Stimulated activated CD4-positive, alpha-beta T cell treated with anti-CD3 and anti-CD28 coated beads, Interleukin-15, amount 100 ng/mL, for 1 hour (primary cell): ENCODE measurements around the gene IL17REL.
"Not testable (repeated sequence)": the region's sequence is repeated elsewhere in the genome, so short reads cannot be mapped to it uniquely, and the experiment has no call there.

ENCODE experiments used
- DNase-seq, 2 donors: peaks; one replicate each; pipeline ENCODE4 v3.0.0-alpha.2; 2020; ENCODE audit warnings: low read depth in 1 of 2, low spot score in 1 of 2

IL17REL gene

DNA sequence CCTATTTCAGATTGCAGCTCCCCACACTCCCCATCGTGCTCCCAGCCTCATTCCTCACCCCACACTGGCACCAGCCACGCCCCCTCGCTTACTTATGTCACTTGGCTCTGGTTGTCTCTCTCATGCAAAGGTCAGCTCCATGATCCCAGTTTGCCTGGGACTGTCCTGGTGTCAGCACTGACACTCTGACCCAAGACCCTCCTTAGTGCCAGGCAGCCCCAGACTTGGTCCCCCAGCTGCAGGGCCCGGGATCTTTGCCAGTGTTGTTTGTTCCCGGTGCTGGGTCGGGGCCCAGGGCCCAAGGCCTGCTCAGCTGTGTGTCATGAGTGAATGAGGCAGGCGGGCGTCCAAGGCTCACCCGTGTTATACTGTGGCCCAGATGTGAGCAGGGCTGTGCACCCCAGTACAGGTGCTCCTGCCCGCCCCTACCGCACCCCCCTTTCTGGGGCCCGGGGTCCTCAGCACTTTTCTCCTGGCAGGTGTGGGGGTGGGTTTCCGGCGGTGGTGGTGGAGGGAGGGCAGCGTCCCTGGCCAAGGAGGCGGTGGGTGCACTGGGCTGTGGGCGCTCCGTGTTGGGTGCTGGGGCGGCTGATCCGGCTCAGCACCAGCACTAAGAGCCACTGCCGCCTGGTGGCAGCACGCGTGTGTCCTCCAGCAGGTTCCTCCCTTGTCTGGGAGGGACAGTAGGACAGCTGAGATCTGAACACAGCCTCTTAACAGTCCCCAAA lies 19.5 kb downstream of the IL17REL start:
- peak; percentile 48 to 58 for DNase-seq

GRCh38 chr22:49991907-49992533 lies 20.5 kb downstream of the IL17REL start:
- no peak for DNase-seq

- no peak for DNase-seq
These were observed 21.4 kb downstream of the IL17REL start for GRCh38 chr22:49991167-49991566.

DNA sequence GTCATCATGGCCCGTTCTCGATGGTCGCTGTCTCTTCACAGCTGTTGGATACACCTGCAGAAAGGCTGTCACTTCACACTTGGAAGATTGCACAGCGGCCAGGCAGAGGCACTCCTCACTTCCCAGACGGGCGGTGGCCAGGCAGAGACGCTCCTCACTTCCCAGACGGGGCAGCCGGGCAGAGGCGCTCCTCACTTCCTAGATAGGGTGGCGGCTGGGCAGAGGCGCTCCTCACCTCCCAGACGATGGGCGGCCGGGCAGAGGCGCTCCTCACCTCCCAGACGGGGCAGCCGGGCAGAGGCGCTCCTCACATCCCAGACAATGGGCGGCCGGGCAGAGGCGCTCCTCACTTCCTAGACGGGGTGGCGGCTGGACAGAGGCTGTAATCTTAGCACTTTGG lies 22.7 kb downstream of the IL17REL start:
- not testable (repeated sequence) for DNase-seq

DNA sequence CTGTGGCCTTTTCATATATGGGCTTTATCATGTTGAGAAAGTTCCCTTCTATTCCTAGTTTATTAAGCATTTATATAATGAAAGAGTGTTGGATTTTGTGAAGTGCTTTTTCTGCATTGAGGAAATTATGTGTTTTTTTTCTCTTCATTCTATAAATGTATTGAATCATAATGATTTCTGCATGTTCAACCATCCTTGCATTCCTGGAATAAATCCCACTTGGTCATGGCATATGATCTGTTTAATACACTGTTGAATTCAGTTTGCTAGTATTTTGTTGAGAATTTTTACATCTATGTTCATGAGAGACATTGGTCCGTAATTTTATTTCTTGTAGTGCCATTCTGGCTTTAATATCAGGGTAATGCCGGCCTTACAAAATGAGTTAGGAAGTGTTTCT lies 26.2 kb downstream of the IL17REL start:
- no peak for DNase-seq

DNA sequence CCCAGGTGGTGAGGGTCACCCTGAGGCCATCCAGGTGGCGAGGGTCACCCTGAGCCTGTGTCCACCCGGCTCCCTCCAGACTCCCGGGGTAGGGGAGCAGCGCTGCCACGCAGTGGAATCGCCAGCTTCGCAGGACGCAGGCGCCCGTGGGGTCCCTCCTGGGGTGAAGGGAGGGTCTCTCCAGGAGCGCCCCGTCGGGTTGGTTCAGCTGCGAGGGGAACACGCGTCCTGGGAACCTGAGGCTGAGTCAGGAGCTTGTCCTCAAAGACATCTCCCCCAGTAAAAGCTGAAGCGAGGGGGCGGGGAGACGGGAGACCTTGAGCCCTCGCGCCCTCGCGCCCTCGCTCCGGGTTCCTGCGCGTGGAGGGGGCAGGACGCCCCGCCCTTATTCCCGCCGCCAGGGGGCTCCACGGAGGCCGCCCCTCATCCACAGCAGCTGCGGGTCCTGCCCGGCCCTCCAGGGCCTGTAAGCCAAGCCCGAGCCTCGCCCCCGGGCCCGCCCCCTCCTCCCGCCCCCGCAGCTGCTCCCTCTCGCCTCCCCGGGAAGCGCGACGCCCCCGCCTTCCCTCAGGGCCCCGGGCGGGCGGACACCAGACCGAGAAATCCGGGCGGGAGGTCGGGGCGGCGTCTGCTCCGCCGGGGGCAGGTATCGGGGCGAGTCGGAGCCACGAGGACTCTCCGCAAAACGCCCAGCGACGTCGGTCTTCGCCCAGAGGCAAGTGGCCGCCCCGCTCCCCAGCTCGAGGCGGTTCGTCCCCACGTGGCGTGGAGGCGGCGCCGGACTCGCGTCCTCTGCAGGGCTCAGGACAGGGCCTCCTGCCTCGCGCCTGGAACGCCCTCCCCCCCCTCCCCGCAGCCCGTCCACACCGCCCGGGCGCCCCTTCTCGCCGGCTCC lies 29.2 kb downstream of the IL17REL start:
- DNase-seq, result no peak

DNA sequence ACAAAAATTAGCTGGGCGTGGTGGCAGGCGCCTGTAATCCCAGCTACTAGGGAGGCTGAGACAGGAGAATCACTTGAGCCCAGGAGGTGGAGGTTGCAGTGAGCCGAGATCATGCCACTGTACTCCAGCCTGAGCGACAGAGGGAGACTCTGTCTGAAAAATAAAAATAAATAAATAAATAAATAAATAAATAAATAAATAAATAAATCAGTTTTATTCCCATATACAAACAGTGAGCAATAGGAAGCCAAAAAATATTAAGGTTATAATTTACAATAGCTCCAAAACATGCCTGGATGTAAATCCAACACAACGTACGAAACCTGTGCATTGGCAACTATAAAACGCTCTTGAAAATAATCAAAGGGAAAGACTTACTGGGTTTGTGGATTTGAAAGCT lies 30.8 kb downstream of the IL17REL start:
- not testable (repeated sequence) for DNase-seq

DNA sequence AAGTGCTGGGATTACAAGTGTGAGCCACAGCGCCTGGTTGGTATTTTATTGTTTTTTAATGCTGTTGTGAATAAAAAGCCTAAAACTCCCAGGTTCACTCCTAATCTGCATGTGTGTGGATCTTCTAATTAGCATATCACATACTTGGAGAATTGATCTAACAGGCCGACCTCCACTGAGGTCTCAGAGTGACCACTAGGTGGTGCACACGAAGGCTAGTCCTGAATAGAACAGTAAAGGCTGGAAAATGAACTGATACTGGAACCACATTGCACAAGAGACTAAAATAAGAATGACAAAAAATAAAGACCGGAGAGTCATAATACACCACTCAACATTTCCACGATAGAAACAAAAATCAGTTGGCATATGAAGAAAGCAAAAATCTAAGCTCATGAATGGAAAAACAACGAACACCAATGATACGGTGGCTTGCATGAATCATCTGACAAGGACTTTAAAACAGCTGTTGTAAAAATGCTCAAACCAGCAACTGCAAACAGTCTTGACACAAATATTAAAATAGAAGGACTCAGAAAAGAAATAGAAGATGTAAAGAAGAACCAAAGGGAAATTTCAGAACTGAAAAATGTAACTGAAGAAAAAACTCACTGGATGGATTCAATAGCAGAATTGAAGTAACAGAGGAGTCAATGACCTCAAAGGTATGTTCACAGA lies 32.8 kb downstream of the IL17REL start:
- DNase-seq, result no peak

- no peak for DNase-seq
These were observed 35.0 kb downstream of the IL17REL start for GRCh38 chr22:49977578-49977977.

- DNase-seq, result peak in 1 of 2 donors; percentile 10
These were observed 36.0 kb downstream of the IL17REL start for GRCh38 chr22:49976439-49977175.

GRCh38 chr22:49975543-49976389 lies 36.8 kb downstream of the IL17REL start:
- peak; percentile 1 to 41 for DNase-seq

- no peak for DNase-seq
These were observed 39.3 kb downstream of the IL17REL start for GRCh38 chr22:49973018-49973961.

GRCh38 chr22:49972163-49973017 lies 40.2 kb downstream of the IL17REL start:
- no peak for DNase-seq

DNA sequence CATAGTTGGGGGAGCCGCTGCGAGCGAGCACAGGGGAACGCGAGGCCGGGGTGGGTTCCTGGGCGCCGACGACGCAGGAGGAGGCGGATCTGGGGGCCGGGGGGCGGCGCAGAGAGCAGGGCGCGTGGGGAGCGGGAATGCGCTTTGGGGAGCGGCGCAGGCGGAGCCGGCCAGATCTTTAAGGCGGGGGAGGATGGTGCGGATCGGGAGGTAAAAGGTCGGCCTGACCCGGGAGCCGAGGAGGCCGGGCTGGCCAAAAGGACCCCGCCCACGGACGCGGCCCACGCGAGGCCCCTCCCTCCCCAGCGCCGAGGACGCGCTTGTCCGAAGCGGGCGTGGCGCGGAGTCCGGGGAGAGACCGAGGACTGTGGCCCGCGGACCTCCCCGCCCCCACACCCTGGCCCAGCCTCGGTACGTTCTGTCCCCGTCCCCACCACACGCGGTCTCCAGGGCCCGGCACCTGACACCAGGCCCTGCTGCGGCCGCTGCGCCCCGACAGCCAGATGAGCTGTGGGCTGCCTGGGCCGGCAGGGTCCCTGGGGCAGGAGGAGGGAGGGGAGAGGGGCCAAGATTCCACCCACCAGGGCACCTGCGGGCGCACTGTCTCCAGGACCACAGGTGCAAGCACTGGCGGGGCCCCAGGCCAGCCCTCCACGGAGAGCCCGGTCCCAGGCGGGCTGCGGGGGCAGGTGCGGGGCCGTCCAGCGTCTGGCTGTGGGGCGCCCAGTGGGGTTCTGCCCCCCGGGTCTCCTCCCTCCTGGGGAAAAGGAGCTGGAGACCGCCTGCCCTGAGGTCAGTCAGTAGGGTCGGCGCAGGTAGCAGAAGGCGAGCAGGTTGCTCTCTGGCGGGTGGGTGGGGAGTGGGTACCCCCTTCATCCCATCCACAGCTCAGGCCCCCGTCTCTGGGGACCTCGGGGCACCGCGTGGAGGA lies 41.1 kb downstream of the IL17REL start:
- DNase-seq, result peak in 1 of 2 donors; percentile 69

DNA sequence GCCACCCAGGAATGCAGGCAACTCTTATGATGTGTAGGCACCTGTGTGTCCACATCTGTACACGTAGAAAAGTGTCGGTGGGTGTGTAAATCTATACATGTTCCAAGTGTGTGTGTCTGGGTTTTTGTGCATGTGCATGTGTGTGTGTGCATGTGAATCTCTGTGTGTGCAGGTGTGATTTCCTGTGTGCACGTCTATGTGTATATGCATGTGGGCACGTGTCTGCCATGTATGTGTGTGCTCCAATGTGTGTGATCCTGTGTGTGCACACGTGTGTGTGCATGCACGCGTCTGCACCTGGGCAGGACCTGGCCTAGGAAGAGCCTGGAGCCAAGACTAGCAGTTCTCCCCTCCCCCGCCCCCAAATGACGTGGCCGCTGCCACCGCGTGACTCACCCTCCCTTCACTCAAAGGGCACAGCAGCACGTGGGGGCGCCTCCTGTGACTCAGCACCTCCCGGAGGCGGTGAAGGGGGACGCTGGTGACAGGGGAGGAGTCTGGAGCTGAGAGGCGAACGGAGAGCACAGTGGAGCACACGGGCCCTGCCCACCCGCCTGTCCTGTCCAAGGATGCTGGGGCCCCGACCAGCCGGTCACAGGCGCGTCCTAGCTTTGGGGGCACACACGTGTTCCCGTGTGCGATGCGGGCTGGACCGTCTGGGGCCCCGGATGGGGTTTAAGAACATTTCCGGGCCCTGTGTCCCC lies 41.9 kb downstream of the IL17REL start:
- peak; percentile 91 to 92 for DNase-seq
